GM18519 (cell line): ENCODE data around the gene ATAD1.
"Not testable (repeated sequence)": the region's sequence is repeated elsewhere in the genome, so short reads cannot be mapped to it uniquely, and the experiment has no call there.

ENCODE experiments used
- ATAC-seq: cut with Tn5 transposase; IDR thresholded peaks from one replicate; pipeline ENCODE4 v1.9.1; 2021; ENCODE audit warnings: mild to moderate bottlenecking, moderate library complexity; ENCODE audit not compliant: unreplicated experiment, low FRiP score

The ATAD1 gene

GRCh38 chr10:87847550-87847949 lies 29.5 kb upstream of the ATAD1 start:
- no peak for ATAC-seq

GRCh38 chr10:87846711-87847110 lies 28.7 kb upstream of the ATAD1 start:
- not testable (repeated sequence) for ATAC-seq

GRCh38 chr10:87846023-87846422 lies 28.0 kb upstream of the ATAD1 start:
- ATAC-seq, result no peak

- no peak for ATAC-seq
Observed at GRCh38 chr10:87845624-87845998, 27.6 kb upstream of the ATAD1 start.

- ATAC-seq, result no peak
Observed at GRCh38 chr10:87844837-87845623, 27.0 kb upstream of the ATAD1 start.

GRCh38 chr10:87843714-87844113 lies 25.7 kb upstream of the ATAD1 start:
- ATAC-seq, result no peak

GRCh38 chr10:87842776-87843497 lies 24.9 kb upstream of the ATAD1 start:
- ATAC-seq, result no peak

GRCh38 chr10:87842220-87842641 lies 24.2 kb upstream of the ATAD1 start:
- no peak for ATAC-seq

- ATAC-seq, result no peak
Observed at GRCh38 chr10:87841186-87841585, 23.2 kb upstream of the ATAD1 start.

- no peak for ATAC-seq
Observed at GRCh38 chr10:87838650-87839049, 20.6 kb upstream of the ATAD1 start.

GRCh38 chr10:87837445-87837844 lies 19.4 kb upstream of the ATAD1 start:
- ATAC-seq, result no peak

GRCh38 chr10:87836098-87836497 lies 18.1 kb upstream of the ATAD1 start:
- no peak for ATAC-seq

GRCh38 chr10:87829986-87830729 lies 12.1 kb upstream of the ATAD1 start:
- no peak for ATAC-seq

GRCh38 chr10:87829051-87829450 lies 11.0 kb upstream of the ATAD1 start:
- ATAC-seq, result not testable (repeated sequence)

GRCh38 chr10:87827681-87828080 lies 9.7 kb upstream of the ATAD1 start:
- ATAC-seq, result no peak

- no peak for ATAC-seq
Observed at GRCh38 chr10:87826653-87827052, 8.6 kb upstream of the ATAD1 start.

- no peak for ATAC-seq
Observed at GRCh38 chr10:87819289-87819585, 1.2 kb upstream of the ATAD1 start.

GRCh38 chr10:87818505-87819288 lies 671 bp upstream of the ATAD1 start:
- peak; percentile 39 for ATAC-seq

GRCh38 chr10:87816898-87817608 lies 973 bp downstream of the ATAD1 start:
- ATAC-seq, result no peak
